GM21825 (cell line): ENCODE results near the gene CPXM2.

Source experiments
- ATAC-seq: cut with Tn5 transposase; IDR thresholded peaks from one replicate; pipeline ENCODE4 v1.9.1; 2021; ENCODE audit warnings: mild to moderate bottlenecking, moderate library complexity; ENCODE audit not compliant: unreplicated experiment

CPXM2 gene

GRCh38 chr10:123704076-123704475 is 187.5 kb downstream of the CPXM2 start:
- no peak for ATAC-seq

- no peak for ATAC-seq
These were observed 188.3 kb downstream of the CPXM2 start for GRCh38 chr10:123703195-123703790.
